ENCODE measurements around the gene ADRB1. TPM values are rescaled to one million over a fixed set of nuclear protein-coding genes. Genes with fewer than 3 reads are reported as not detected.
A peak's percentile ranks its signal among the peaks of the same experiment; 100 is the strongest.

ADRB1 gene
- total and polyA plus RNA-seq, 2 of the 13 experiments (the other 11 are each of a cell fraction or from before 2014, with no cell fraction given): 0.07 TPM; not detected in 1

GRCh38 chr10:114009281-114009996 lies 34.2 kb upstream of the ADRB1 start:
- 0 out of 2 replicates have a peak, but pooled peaks have one; percentile 11 for TF ChIP-seq NR2F6 (IDR thresholded peaks at IDR 0.05)
- TF ChIP-seq NR2F6 (CRISPR knock-in tag; IDR thresholded peaks at IDR 0.05): no peak
- no peak for TF ChIP-seq PRMT3 (CRISPR knock-in tag; IDR thresholded peaks at IDR 0.05; ENCODE audit: borderline replicate concordance, low read depth)
- Histone ChIP-seq H3K9ac (ENCODE audit: insufficient read depth, low read depth, low read length) (no peak overlapping the region), H3K9me3 (ENCODE audit: low read length) (no peaks in the 10 kb centered on the region), H3K79me2 (ENCODE audit: insufficient read depth, low read length) (no peaks in the 10 kb centered on the region), H4K20me1 (ENCODE audit: insufficient read depth, low read length) (no peaks in the 10 kb centered on the region), H3K4me3 (replicated peaks in 1 of 3; ENCODE audit: insufficient read depth in 1 of 3, low read depth in 2 of 3, low read length in 3 of 3) (no peak overlapping the region), H3K27me3 (ENCODE audit: control insufficient read depth in 1 of 2, insufficient read depth in 2 of 2, low read length in 2 of 2) (no peaks in the 10 kb centered on the region; a peak in 1 of 5 replicates), H3K36me3 (replicated peaks in 1 of 2; ENCODE audit: control insufficient read depth in 1 of 2, insufficient read depth in 2 of 2, low read length in 2 of 2) (no peaks in the 10 kb centered on the region), H3K27ac (ENCODE audit: extremely low read length, insufficient read depth, low read length) (no peak overlapping the region), H2AFZ (ENCODE audit: low read length) (no peak overlapping the region), H3K4me2 (ENCODE audit: low read depth, low read length) (no peak overlapping the region), H3K4me1 (ENCODE audit: insufficient read depth, low read length) (no peaks in the 10 kb centered on the region)
- no peak for ATAC-seq
- no peak for DNase-seq (ENCODE audit: low spot score)
- ChIA-PET POLR2A (no interaction called here), CTCF (ENCODE audit: low intra/inter-chr PET ratio, low total read pairs) (no interaction called here)
- FAIRE-seq: no peak
- BruUV-seq (replicated peaks): no TSS peak
- intact Hi-C loops (cut with micrococcal nuclease; ENCODE audit: unreplicated experiment) (no loop called here), in situ Hi-C loops (cut with HindIII; ENCODE audit: extremely low pct_ligation_motif_present, low pct_unique_long_range_greater_than_20kb) (no loop called here)
- WGBS (ENCODE audit: low lambda C conversion rate): 43% methylated on average over 5 of the region's 5 CpGs

- DNase-seq (ENCODE audit: low spot score) (no peak), FAIRE-seq (no peak), ATAC-seq (no peak)
- no peak overlapping the region for H2AFZ ChIP-seq (ENCODE audit: low read length)
- H3K27ac ChIP-seq (ENCODE audit: extremely low read length, insufficient read depth, low read length): no peak overlapping the region
- intact Hi-C loops (cut with micrococcal nuclease; ENCODE audit: unreplicated experiment) (no loop called here), in situ Hi-C loops (cut with HindIII; ENCODE audit: extremely low pct_ligation_motif_present, low pct_unique_long_range_greater_than_20kb) (no loop called here)
- H3K9ac ChIP-seq (ENCODE audit: insufficient read depth, low read depth, low read length): no peak overlapping the region
- ChIA-PET CTCF (ENCODE audit: low intra/inter-chr PET ratio, low total read pairs) (no interaction called here), POLR2A (no interaction called here)
- no peak overlapping the region for H3K4me3 ChIP-seq (replicated peaks in 1 of 3; ENCODE audit: insufficient read depth in 1 of 3, low read depth in 2 of 3, low read length in 3 of 3)
- no peaks in the 10 kb centered on the region for H3K36me3 ChIP-seq (replicated peaks in 1 of 2; ENCODE audit: control insufficient read depth in 1 of 2, insufficient read depth in 2 of 2, low read length in 2 of 2)
- no peak overlapping the region for H3K4me2 ChIP-seq (ENCODE audit: low read depth, low read length)
- no TSS peak for BruUV-seq (replicated peaks)
- 50% methylated on average over 2 of the region's 2 CpGs for WGBS (ENCODE audit: low lambda C conversion rate)
- no peaks in the 10 kb centered on the region for H3K9me3 ChIP-seq (ENCODE audit: low read length)
- H4K20me1 ChIP-seq (ENCODE audit: insufficient read depth, low read length): no peaks in the 10 kb centered on the region
- H3K4me1 ChIP-seq (ENCODE audit: insufficient read depth, low read length): no peaks in the 10 kb centered on the region
- no peak for TF ChIP-seq ETV5 (CRISPR knock-in tag; IDR thresholded peaks at IDR 0.05; ENCODE audit: borderline replicate concordance)
- no peak for TF ChIP-seq MED8 (CRISPR knock-in tag; IDR thresholded peaks at IDR 0.05; ENCODE audit: insufficient replicate concordance)
- no peak for TF ChIP-seq NCOA2 (CRISPR knock-in tag; IDR thresholded peaks at IDR 0.05)
- TF ChIP-seq ATRX (CRISPR knock-in tag; IDR thresholded peaks at IDR 0.05; ENCODE audit: borderline replicate concordance): no peak
- TF ChIP-seq FOXA1 (IDR thresholded peaks at IDR 0.05): no peak
- TF ChIP-seq FOXA1 (CRISPR knock-in tag; IDR thresholded peaks at IDR 0.05): no peak
- no peak for TF ChIP-seq ZNF792 (CRISPR knock-in tag; IDR thresholded peaks at IDR 0.05)
- TF ChIP-seq FOXK1 (CRISPR knock-in tag; IDR thresholded peaks at IDR 0.05; ENCODE audit: borderline replicate concordance, low read depth): no peak
- TF ChIP-seq ZBED4 (CRISPR knock-in tag; IDR thresholded peaks at IDR 0.05; ENCODE audit: borderline replicate concordance): no peak
- TF ChIP-seq DPF2 (CRISPR knock-in tag; IDR thresholded peaks at IDR 0.05; ENCODE audit: borderline replicate concordance, low read depth): no peak
- no peak for TF ChIP-seq RBFOX2 (IDR thresholded peaks at IDR 0.05; ENCODE audit: low read depth, low read length)
- TF ChIP-seq ZNF773 (CRISPR knock-in tag; IDR thresholded peaks at IDR 0.05; ENCODE audit: borderline replicate concordance): no peak
- H3K79me2 ChIP-seq (ENCODE audit: insufficient read depth, low read length): no peaks in the 10 kb centered on the region
- no peaks in the 10 kb centered on the region for H3K27me3 ChIP-seq (ENCODE audit: control insufficient read depth in 1 of 2, insufficient read depth in 2 of 2, low read length in 2 of 2)
Observed at GRCh38 chr10:114010316-114010715, 33.4 kb upstream of the ADRB1 start.

All from HepG2 (cell line).